Right renal cortex interstitium (tissue), 3 donors: ENCODE results near the gene EIF4EBP2. TPM values are rescaled to one million over a fixed set of nuclear protein-coding genes. Genes with fewer than 3 reads are reported as not detected.

Source experiments
- DNase-seq, 3 donors: peaks; one replicate each; pipeline ENCODE4 v3.0.0-alpha.2; 2013; ENCODE audit warnings: low read depth in 3 of 3, low spot score in 2 of 3
- polyA plus RNA-seq, 3 donors: library from polyadenylated mRNA; unstranded; fragments of 120-200 nt; gene quantifications; one replicate each; pipeline ENCODE4 v1.2.1, GENCODE V29; 2013; ENCODE audit not compliant: insufficient read length in 3 of 3

The EIF4EBP2 gene
- polyA plus RNA-seq, 3 donors = 81.9 to 88.8 (median 86.9) TPM

DNA sequence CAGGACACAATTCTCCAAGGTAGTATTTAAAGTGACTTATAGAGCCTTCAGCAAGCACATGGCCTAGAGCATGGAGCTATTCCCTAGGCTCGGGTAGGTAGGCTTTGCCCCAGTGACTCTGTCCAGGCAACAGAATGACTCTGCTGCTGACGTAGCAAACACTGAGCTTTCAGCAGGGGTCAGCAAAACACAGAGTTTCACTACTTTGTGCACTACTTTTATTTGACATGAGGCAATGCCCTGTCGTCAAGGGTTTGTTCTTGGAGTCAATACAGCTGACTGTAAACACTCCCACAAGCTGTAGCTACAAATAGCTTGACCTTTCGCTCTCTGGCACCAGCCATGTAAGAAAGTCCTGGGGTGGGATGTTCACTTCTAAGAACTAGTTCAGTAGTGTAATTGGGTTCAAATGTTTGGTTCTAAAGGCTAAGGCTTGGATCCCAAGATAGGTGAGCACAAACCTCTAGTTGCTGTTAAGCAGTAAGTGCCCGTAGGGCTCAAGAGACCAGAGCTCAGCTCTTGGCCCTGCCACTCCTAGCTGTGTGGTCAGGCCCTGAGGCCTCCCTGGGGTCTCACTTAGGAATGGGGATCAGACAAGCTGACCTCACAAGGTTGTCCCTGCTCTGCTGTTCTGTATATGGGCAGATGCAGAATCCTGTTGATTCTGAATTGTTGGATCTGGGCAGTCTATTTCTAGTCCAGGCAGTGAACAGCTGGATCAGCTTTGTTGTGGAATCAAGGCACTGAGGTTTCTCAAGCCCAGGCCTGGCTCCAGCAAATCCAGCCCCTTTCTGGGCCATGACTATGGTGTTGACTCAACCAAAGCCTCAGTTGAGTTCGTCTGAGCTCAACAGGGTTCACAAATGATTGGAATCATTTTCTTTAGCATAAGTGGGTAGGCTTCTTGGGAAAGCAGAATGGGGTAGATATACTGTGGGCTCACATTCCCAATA, 26.8 kb downstream of the EIF4EBP2 start:
- peak in 2 of 3 donors; percentile 56 to 58 for DNase-seq

GRCh38 chr10:70432101-70432500, 28.2 kb downstream of the EIF4EBP2 start:
- DNase-seq = no peak

DNA sequence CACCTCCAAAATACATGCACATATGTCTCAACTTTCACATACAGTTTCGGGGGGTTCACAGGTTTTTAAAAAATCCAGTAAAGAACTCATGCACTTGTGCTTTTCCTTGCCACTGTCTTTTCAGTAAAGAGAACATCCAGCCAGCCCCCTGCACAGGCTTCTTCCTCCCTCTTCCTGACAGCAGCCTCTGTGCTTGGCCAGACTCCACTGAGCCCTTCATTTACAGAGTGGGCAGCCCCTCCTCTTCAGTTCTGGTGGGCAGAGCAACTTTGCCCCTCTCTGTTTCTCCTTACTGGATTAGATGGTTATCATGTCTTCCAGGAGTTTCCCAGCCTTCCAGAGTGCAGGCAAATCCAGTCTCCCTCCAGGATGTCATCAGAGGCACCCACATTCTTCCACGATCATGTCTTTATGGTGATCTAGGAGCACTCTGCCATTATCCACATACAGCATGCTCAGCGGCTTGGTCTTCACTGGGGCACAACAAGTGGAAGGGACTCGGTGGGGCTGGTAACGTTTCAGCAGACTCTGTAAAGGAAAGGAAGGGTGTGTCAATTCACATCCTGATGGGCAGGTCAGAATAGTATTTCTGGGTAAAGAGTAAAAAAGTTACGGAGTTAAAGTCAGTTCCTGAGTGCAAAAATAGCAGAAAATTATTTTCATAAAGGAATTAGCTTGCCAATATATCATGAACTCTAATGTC, 28.8 kb downstream of the EIF4EBP2 start:
- DNase-seq = no peak

GRCh38 chr10:70433581-70434280, 29.8 kb downstream of the EIF4EBP2 start:
- DNase-seq = no peak

GRCh38 chr10:70435241-70436085, 31.5 kb downstream of the EIF4EBP2 start:
- no peak for DNase-seq

- no peak for DNase-seq
Observed at GRCh38 chr10:70437721-70438120, 33.8 kb downstream of the EIF4EBP2 start.

GRCh38 chr10:70440296-70441160, 36.6 kb downstream of the EIF4EBP2 start:
- DNase-seq = no peak

- DNase-seq = no peak
Observed at GRCh38 chr10:70441161-70441894, 37.4 kb downstream of the EIF4EBP2 start, which contains the start of gene NODAL. TSS of gene NODAL (minus strand) at chr10:70441681. CDS start at chr10:70441667, 14 bp downstream.

DNA sequence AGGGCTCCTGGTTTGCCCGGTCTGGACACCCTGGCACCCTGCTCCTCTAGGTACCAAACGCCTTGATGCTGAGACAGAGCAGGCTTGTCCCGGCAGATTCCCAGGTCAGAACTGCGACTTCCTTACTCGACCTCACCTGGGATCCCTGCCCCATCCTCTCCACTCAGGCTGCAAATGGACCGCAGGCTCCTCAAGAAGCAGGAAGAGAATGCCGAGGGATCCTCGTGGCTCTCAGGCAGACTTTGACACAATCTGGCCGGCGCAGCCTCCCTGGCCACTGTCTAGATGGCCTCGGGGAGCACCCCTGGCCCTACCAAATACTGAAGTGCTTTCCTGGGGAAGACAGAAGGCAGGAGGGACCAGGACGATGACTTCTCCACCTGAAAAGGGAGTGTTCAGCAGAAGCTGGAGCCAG, 38.0 kb downstream of the EIF4EBP2 start:
- DNase-seq = no peak

DNA sequence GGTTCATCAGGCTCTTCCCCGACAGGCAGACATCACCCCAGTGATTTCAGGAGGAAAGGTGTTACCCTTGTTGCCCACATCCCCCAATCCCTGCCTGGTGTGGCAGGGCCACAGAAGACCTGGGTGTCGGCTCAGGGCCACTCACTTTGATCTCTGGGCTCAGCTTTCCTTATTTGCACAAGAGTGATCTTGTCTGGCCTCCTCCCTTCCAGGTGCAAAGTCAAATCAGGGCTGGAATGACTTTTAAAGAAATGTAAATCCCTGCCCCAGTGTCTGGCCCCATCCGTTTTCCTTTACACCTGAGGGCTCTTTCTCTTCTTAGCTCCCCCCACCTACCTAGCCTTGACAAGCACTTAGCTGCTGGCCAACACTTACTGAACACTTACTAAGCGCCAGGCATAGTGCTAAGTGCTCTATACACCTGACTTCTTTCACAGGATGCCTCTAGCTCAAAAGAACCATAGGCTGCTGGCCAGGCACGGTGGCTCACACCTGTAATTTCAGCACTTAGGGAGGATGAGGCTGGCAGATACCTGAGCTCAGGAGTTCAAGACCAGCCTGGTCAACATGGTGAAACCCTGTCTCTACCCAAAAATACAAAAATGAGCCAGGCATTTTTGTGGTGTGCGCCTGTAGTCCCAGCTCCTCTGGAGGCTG, 38.5 kb downstream of the EIF4EBP2 start:
- DNase-seq = no peak

GRCh38 chr10:70444744-70445143, 40.8 kb downstream of the EIF4EBP2 start:
- DNase-seq = no peak

DNA sequence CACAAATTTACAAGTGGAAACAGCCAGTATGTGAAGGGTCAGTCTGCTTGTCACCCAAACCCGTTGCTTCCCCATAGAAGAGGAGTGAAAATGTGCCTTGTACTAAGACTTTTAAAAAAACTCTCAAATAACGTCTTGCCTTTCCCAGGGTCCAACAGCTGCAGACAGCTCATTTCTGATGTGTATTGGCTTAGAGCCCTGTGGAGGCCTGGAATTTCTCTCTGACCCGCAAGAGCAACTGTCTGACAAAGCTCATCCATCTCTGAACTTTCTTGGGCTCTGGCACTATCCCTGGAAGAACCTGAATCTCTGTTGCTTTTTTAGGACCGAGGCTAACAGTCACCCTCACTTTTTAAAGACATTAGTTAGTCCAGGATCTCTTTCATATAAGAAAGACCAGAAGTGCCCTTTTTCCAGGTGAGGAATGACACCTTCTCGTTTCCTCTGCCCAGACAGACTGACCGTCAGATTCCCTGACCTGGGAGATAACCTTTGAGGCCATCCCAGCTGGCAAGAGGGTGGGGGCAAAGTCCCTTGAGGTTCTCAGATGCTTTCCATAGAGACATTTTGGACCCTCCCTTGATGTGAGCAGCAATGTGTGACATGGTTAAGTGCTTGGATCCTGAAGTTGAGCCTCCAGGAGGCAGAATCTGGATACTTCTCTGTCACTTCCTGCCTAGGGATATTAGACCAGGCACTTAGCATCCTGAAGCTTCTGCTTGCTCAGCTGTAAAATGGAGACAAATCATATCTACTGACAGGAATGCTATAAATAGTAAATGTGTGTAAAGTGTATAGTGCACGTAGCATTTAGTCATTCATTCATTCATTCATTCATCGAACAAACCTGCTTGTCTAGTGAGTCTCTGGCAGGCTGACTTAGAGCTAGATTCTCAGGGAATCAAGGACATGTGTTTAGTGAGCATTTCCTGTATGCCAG, 42.0 kb downstream of the EIF4EBP2 start:
- DNase-seq = no peak

DNA sequence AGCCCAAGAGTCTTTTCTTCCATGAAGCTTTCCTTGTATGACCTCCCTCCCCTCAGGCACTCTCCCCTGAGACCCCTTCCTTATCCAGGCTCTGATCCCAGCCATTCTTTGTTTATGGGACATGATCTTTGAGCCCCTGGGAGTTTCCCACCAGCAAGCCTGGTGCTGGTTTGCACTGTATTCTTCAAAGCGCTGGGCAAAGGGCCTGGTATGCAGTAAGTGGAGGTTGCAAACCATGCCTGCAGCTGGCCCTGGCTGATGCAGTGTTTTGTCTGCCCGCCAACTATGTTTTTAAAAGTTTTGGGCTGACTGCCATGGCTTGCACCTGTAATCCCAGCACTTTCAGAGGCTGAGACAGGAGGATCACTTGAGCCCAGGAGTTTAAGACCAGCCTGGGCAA, 44.3 kb downstream of the EIF4EBP2 start:
- DNase-seq = no peak

GRCh38 chr10:70455213-70455630, 51.3 kb downstream of the EIF4EBP2 start:
- no peak for DNase-seq

GRCh38 chr10:70456164-70456563, 52.2 kb downstream of the EIF4EBP2 start:
- no peak for DNase-seq

DNA sequence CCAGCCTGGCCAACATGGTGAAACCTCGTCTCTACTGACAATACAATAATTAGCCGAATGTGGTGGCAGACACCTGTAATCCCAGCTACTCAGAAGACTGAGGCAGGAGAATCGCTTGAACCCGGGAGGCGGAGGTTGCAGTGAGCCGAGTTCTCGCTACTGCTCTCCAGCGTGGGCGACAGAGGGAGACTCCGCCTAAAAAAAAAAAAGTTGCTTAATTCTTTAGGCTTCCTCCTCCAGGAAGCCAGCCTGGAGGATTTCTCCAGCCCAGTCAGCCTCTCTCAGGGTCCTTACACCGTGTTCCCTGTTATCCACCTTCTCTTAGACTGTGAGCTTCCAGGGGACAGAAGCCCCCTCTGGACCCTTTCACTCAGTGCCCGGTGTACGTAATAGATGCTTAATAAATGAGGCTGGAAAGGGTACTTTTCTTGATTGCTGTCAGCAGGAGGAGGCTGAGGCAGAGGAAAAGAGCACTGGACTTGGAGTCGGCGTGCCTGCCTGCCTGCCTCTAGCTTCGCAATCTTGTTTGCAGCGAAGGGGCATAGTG, 53.9 kb downstream of the EIF4EBP2 start:
- DNase-seq = no peak
